Neural cell (in vitro differentiated cells): ENCODE data around the gene ITGA11. TPM values are rescaled to one million over a fixed set of nuclear protein-coding genes. Genes with fewer than 3 reads are reported as not detected.

ENCODE experiments used
- H2AFZ ChIP-seq: fragments of 200-600, 300-800 bp; sonication (generic), shearing (Covaris generic); 2 replicates; pipeline ENCODE4 v1.6.0; 2014; ENCODE audit warnings: low read depth, mild to moderate bottlenecking, antibody characterized with exemption, low read length, moderate library complexity
- H3F3A ChIP-seq: fragments of 200-600 bp; shearing (Covaris generic); 2 replicates; pipeline ENCODE4 v1.6.1; 2016; ENCODE audit warnings: mild to moderate bottlenecking, moderate library complexity, mixed read lengths, antibody characterized with exemption, low read length; ENCODE audit not compliant: insufficient read depth, poor library complexity, severe bottlenecking
- H3K27ac ChIP-seq: fragments of 200-600, 300-800 bp; sonication (generic), shearing (Covaris generic); 2 replicates; pipeline ENCODE4 v1.5.1; 2014; ENCODE audit warnings: mild to moderate bottlenecking, low read length, moderate library complexity
- H3K27me3 ChIP-seq: fragments of 300-800, 200-600 bp; sonication (generic), shearing (Covaris generic); 2 replicates; pipeline ENCODE4 v1.6.0; 2014; ENCODE audit warnings: mild to moderate bottlenecking, low read depth, low read length, moderate library complexity; ENCODE audit not compliant: insufficient read depth
- H3K36me3 ChIP-seq: fragments of 300-800, 200-600 bp; sonication (generic), shearing (Covaris generic); 2 replicates; pipeline ENCODE4 v1.5.1; 2014; ENCODE audit warnings: mild to moderate bottlenecking, antibody characterized with exemption, low read length, moderate library complexity; ENCODE audit not compliant: insufficient read depth
- H3K4me2 ChIP-seq: fragments of 300-800, 200-600 bp; sonication (generic), shearing (Covaris generic); 2 replicates; pipeline ENCODE4 v1.6.0; 2014; ENCODE audit warnings: mild to moderate bottlenecking, low read length
- H3K4me3 ChIP-seq: fragments of 300-800, 200-600 bp; sonication (generic), shearing (Covaris generic); 2 replicates; pipeline ENCODE4 v1.5.1; 2014; ENCODE audit warnings: mild to moderate bottlenecking, low read length, moderate library complexity
- H3K79me2 ChIP-seq: fragments of 200-600 bp; shearing (Covaris generic); replicated peaks from 2 replicates; pipeline ENCODE4 v1.6.0; 2014; ENCODE audit warnings: mild to moderate bottlenecking, low read length, moderate library complexity; ENCODE audit not compliant: insufficient read depth
- H3K9ac ChIP-seq: fragments of 300-800, 200-600 bp; sonication (generic), shearing (Covaris generic); 2 replicates; pipeline ENCODE4 v1.6.1; 2016; ENCODE audit warnings: mild to moderate bottlenecking, low read length, mixed read lengths
- H3K9me2 ChIP-seq: fragments of 200-600 bp; shearing (Covaris generic); 2 replicates; pipeline ENCODE4 v1.6.1; 2016; ENCODE audit warnings: mild to moderate bottlenecking, low read length, mixed read lengths; ENCODE audit not compliant: insufficient read depth
- H3K9me3 ChIP-seq: fragments of 200-600, 300-800 bp; sonication (generic), shearing (Covaris generic); 2 replicates; pipeline ENCODE4 v1.6.1; 2016; ENCODE audit warnings: mild to moderate bottlenecking, mixed run types, low read length, moderate library complexity, mixed read lengths
- H4K20me1 ChIP-seq: fragments of 200-600 bp; shearing (Covaris generic); 2 replicates; pipeline ENCODE4 v1.6.1; 2016; ENCODE audit warnings: mild to moderate bottlenecking, mixed run types; ENCODE audit not compliant: insufficient read depth
- EP300 ChIP-seq: fragments of 450-650 bp; conservative IDR thresholded peaks from 2 replicates; pipeline ENCODE4 v1.6.1; 2014; ENCODE audit warnings: antibody characterized with exemption, mild to moderate bottlenecking, moderate library complexity; ENCODE audit not compliant: poor library complexity, severe bottlenecking
- EZH2 ChIP-seq: fragments of 200-600, 300-800 bp; shearing (Covaris generic), sonication (generic); IDR thresholded peaks from 2 replicates; pipeline ENCODE4 v1.6.1; 2014; ENCODE audit warnings: antibody characterized with exemption, low read length, borderline replicate concordance, mild to moderate bottlenecking; ENCODE audit not compliant: insufficient read depth, poor library complexity, severe bottlenecking
- MXI1 ChIP-seq: fragments of 450-650 bp; conservative IDR thresholded peaks from 2 replicates; pipeline ENCODE4 v1.6.1; 2014; ENCODE audit warnings: antibody characterized with exemption, mild to moderate bottlenecking; ENCODE audit not compliant: poor library complexity, severe bottlenecking
- POLR2AphosphoS5 ChIP-seq: IDR thresholded peaks from 2 replicates; pipeline ENCODE4 v1.6.1; 2012
- RAD21 ChIP-seq: fragments of 450-650 bp; conservative IDR thresholded peaks from 2 replicates; pipeline ENCODE4 v1.6.1; 2014; ENCODE audit warnings: antibody characterized with exemption, mild to moderate bottlenecking, moderate library complexity
- SMC3 ChIP-seq: fragments of 450-650 bp; conservative IDR thresholded peaks from 2 replicates; pipeline ENCODE4 v1.6.1; 2014; ENCODE audit warnings: antibody characterized with exemption, mild to moderate bottlenecking, moderate library complexity; ENCODE audit not compliant: poor library complexity
- TAF1 ChIP-seq: IDR thresholded peaks from 2 replicates; pipeline ENCODE4 v1.6.1; 2012; ENCODE audit warnings: low read depth
- polyA plus RNA-seq: library from polyadenylated mRNA; depleted of rRNA; stranded (reverse); fragments of >200 nt; gene quantifications from 2 replicates; pipeline ENCODE4 v1.2.3, GENCODE V29; 2014
- TF ChIP-seq, protein P1 (sequence below): fragments of 450-650 bp; IDR thresholded peaks from 2 replicates; pipeline ENCODE4 v1.5.1; 2014; ENCODE audit warnings: antibody characterized with exemption, mild to moderate bottlenecking, moderate library complexity; ENCODE audit not compliant: poor library complexity, severe bottlenecking
- TF ChIP-seq, protein P2 (sequence below): IDR thresholded peaks from 2 replicates; pipeline ENCODE4 v1.6.1; 2012; ENCODE audit warnings: borderline replicate concordance

ITGA11 gene
- polyA plus RNA-seq, 1 donor from 2014 or later = not detected

GRCh38 chr15:68261241-68261640 is 170.7 kb downstream of the ITGA11 start:
- Histone ChIP-seq H3F3A (no peaks in the 10 kb centered on the region), H3K27ac (no peak overlapping the region), H3K9me3 (no peaks in the 10 kb centered on the region), H3K36me3 (no peaks in the 10 kb centered on the region), H3K27me3 (no peaks in the 10 kb centered on the region), H3K4me2 (no peak overlapping the region), H3K9ac (no peak overlapping the region), H2AFZ (no peak overlapping the region), H3K9me2 (no peaks in the 10 kb centered on the region), H4K20me1 (no peaks in the 10 kb centered on the region), H3K4me3 (no peak overlapping the region), H3K79me2 (no peaks in the 10 kb centered on the region)
- TF ChIP-seq SMC3 (no peak), RAD21 (no peak)

GRCh38 chr15:68259883-68260282 is 172.1 kb downstream of the ITGA11 start:
- Histone ChIP-seq H3F3A (no peaks in the 10 kb centered on the region), H3K27ac (no peak overlapping the region)
- no peak for TF ChIP-seq MXI1
- TF ChIP-seq, protein P1, sequence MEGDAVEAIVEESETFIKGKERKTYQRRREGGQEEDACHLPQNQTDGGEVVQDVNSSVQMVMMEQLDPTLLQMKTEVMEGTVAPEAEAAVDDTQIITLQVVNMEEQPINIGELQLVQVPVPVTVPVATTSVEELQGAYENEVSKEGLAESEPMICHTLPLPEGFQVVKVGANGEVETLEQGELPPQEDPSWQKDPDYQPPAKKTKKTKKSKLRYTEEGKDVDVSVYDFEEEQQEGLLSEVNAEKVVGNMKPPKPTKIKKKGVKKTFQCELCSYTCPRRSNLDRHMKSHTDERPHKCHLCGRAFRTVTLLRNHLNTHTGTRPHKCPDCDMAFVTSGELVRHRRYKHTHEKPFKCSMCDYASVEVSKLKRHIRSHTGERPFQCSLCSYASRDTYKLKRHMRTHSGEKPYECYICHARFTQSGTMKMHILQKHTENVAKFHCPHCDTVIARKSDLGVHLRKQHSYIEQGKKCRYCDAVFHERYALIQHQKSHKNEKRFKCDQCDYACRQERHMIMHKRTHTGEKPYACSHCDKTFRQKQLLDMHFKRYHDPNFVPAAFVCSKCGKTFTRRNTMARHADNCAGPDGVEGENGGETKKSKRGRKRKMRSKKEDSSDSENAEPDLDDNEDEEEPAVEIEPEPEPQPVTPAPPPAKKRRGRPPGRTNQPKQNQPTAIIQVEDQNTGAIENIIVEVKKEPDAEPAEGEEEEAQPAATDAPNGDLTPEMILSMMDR = no peak
- TF ChIP-seq EZH2 = no peak
- TF ChIP-seq, protein P2, sequence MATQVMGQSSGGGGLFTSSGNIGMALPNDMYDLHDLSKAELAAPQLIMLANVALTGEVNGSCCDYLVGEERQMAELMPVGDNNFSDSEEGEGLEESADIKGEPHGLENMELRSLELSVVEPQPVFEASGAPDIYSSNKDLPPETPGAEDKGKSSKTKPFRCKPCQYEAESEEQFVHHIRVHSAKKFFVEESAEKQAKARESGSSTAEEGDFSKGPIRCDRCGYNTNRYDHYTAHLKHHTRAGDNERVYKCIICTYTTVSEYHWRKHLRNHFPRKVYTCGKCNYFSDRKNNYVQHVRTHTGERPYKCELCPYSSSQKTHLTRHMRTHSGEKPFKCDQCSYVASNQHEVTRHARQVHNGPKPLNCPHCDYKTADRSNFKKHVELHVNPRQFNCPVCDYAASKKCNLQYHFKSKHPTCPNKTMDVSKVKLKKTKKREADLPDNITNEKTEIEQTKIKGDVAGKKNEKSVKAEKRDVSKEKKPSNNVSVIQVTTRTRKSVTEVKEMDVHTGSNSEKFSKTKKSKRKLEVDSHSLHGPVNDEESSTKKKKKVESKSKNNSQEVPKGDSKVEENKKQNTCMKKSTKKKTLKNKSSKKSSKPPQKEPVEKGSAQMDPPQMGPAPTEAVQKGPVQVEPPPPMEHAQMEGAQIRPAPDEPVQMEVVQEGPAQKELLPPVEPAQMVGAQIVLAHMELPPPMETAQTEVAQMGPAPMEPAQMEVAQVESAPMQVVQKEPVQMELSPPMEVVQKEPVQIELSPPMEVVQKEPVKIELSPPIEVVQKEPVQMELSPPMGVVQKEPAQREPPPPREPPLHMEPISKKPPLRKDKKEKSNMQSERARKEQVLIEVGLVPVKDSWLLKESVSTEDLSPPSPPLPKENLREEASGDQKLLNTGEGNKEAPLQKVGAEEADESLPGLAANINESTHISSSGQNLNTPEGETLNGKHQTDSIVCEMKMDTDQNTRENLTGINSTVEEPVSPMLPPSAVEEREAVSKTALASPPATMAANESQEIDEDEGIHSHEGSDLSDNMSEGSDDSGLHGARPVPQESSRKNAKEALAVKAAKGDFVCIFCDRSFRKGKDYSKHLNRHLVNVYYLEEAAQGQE = no peak
- no peak for TF ChIP-seq RAD21
- TF ChIP-seq SMC3 = no peak
- no peak for TF ChIP-seq POLR2AphosphoS5
- no peak for TF ChIP-seq TAF1
- TF ChIP-seq EP300 = no peak

DNA sequence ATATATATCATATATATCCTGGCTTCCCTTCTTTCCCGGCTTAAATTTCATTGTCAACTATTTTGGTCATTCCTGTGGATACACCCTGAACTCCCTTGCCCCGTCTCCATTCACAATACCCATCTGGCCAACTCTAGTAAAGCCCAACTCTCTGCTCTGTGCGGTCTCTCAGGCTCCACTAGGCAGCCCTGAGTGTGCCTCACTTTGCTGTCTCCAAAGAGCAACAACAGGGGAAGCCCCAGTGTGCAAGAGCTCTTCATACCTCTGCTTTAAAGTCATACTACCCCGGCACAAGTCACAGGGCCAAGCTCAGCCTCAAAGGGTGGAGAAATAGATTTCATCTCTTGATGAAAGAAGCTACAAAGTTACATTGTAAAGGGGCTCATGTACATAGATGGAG is 173.3 kb downstream of the ITGA11 start:
- no peaks in the 10 kb centered on the region for H3K27me3 ChIP-seq
- no peaks in the 10 kb centered on the region for H3K9me3 ChIP-seq
- H3K9me2 ChIP-seq = no peaks in the 10 kb centered on the region
- H3K4me3 ChIP-seq = no peak overlapping the region
- H3K36me3 ChIP-seq = no peaks in the 10 kb centered on the region
- no peak overlapping the region for H2AFZ ChIP-seq
- no peak overlapping the region for H3K9ac ChIP-seq
- no peak overlapping the region for H3K4me2 ChIP-seq
- H4K20me1 ChIP-seq = no peaks in the 10 kb centered on the region
- H3F3A ChIP-seq = no peaks in the 10 kb centered on the region
- H3K27ac ChIP-seq = no peak overlapping the region
- TF ChIP-seq SMC3 (no peak), POLR2AphosphoS5 (no peak), TAF1 (no peak), EZH2 (no peak), EP300 (no peak), MXI1 (no peak)
- TF ChIP-seq, protein P2 = no peak
- TF ChIP-seq, protein P1 = no peak
- H3K79me2 ChIP-seq = no peaks in the 10 kb centered on the region

More at GRCh38 chr15:68259883-68260282, 172.1 kb downstream of the ITGA11 start:
- no peak overlapping the region for H3K9ac ChIP-seq
- H3K4me2 ChIP-seq = no peak overlapping the region
- H3K79me2 ChIP-seq = no peaks in the 10 kb centered on the region
- H2AFZ ChIP-seq = no peak overlapping the region
- H3K9me3 ChIP-seq = no peaks in the 10 kb centered on the region
- H4K20me1 ChIP-seq = no peaks in the 10 kb centered on the region
- H3K36me3 ChIP-seq = no peaks in the 10 kb centered on the region
- no peaks in the 10 kb centered on the region for H3K27me3 ChIP-seq
- no peak overlapping the region for H3K4me3 ChIP-seq
- H3K9me2 ChIP-seq = no peaks in the 10 kb centered on the region
